Measurements from ENCODE around the gene C8A. TPM values are rescaled to one million over a fixed set of nuclear protein-coding genes. Genes with fewer than 3 reads are reported as not detected.

C8A gene
- polyA plus RNA-seq, 1 donor (not counting 4 experiments of a cell fraction or from before 2014, with no cell fraction given) = not detected

DNA sequence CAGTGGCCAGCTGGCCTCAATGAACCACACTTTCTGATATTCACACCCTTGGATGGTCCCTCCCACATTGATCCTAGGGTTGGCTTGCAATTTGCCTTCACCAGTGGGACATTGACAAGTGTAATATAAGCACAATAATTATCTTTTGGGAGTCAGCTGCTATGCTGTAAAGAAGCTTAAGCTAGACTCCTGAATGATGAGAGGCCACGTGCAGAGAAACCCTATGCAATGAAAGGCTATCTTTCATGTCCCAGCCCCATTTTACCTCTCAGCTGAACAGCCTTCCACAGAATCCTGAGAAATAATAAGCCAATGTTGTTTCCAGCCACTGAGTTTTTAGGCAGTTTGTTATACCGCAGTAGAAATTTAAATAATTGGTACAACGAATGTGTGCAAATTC lies 11.1 kb upstream of the C8A start:
- dilution Hi-C loops (cut with MboI; ENCODE audit: extremely low pct_ligation_motif_present, low sequenced_read_pairs) = no loop called here
- Histone ChIP-seq H3K27ac (ENCODE audit: control insufficient read depth, insufficient read depth, low read length) (no peak overlapping the region), H3K36me3 (ENCODE audit: control insufficient read depth in 2 of 2, extremely low read depth in 1 of 2, insufficient read depth in 2 of 2, low read length in 2 of 2) (no peaks in the 10 kb centered on the region), H3K27me3 (ENCODE audit: control insufficient read depth, extremely low read depth, insufficient read depth, low read length) (no peaks in the 10 kb centered on the region), H3K9ac (ENCODE audit: control insufficient read depth, extremely low read depth, insufficient read depth, low read length) (no peak overlapping the region), H3K4me1 (ENCODE audit: control insufficient read depth, extremely low read depth, insufficient read depth, low read length) (no peaks in the 10 kb centered on the region), H2AFZ (ENCODE audit: control insufficient read depth, low read length) (no peak overlapping the region), H3K9me3 (ENCODE audit: control insufficient read depth, low read depth, low read length) (no peaks in the 10 kb centered on the region), H3K9me1 (ENCODE audit: control insufficient read depth, extremely low read depth, insufficient read depth, low read length) (no peaks in the 10 kb centered on the region), H4K20me1 (ENCODE audit: control insufficient read depth, extremely low read depth, insufficient read depth, low read length) (no peaks in the 10 kb centered on the region), H3K4me2 (ENCODE audit: control insufficient read depth, extremely low read depth, insufficient read depth, low read depth, low read length) (no peak overlapping the region), H3K79me2 (ENCODE audit: control insufficient read depth, insufficient read depth, low read length) (no peaks in the 10 kb centered on the region), H3K4me3 (ENCODE audit: control insufficient read depth in 2 of 3, extremely low read depth in 1 of 3, insufficient read depth in 2 of 3, low read depth in 1 of 3, low read length in 3 of 3) (no peak overlapping the region)
- FAIRE-seq = no peak
- no peak for DNase-seq (ENCODE audit: low read depth, low spot score)
- TF ChIP-seq EZH2 (IDR thresholded peaks at IDR 0.05; ENCODE audit: low read length) (no peak), CTCF (optimal IDR thresholded peaks at IDR 0.05 in 1 of 3, IDR thresholded peaks at IDR 0.05 in 1 of 3, conservative IDR thresholded peaks at IDR 0.05 in 1 of 3; ENCODE audit: extremely low read depth in 1 of 3, insufficient read depth in 2 of 3, low read length in 3 of 3) (no peak)

- Histone ChIP-seq H3K4me1 (ENCODE audit: control insufficient read depth, extremely low read depth, insufficient read depth, low read length) (no peaks in the 10 kb centered on the region), H3K4me2 (ENCODE audit: control insufficient read depth, extremely low read depth, insufficient read depth, low read depth, low read length) (no peak overlapping the region), H3K27ac (ENCODE audit: control insufficient read depth, insufficient read depth, low read length) (no peak overlapping the region), H3K27me3 (ENCODE audit: control insufficient read depth, extremely low read depth, insufficient read depth, low read length) (no peaks in the 10 kb centered on the region), H3K9me1 (ENCODE audit: control insufficient read depth, extremely low read depth, insufficient read depth, low read length) (no peaks in the 10 kb centered on the region), H3K4me3 (ENCODE audit: control insufficient read depth in 2 of 3, extremely low read depth in 1 of 3, insufficient read depth in 2 of 3, low read depth in 1 of 3, low read length in 3 of 3) (no peak overlapping the region), H3K79me2 (ENCODE audit: control insufficient read depth, insufficient read depth, low read length) (no peaks in the 10 kb centered on the region), H3K9ac (ENCODE audit: control insufficient read depth, extremely low read depth, insufficient read depth, low read length) (no peak overlapping the region), H4K20me1 (ENCODE audit: control insufficient read depth, extremely low read depth, insufficient read depth, low read length) (no peaks in the 10 kb centered on the region), H3K36me3 (ENCODE audit: control insufficient read depth in 2 of 2, extremely low read depth in 1 of 2, insufficient read depth in 2 of 2, low read length in 2 of 2) (no peaks in the 10 kb centered on the region), H2AFZ (ENCODE audit: control insufficient read depth, low read length) (no peak overlapping the region), H3K9me3 (ENCODE audit: control insufficient read depth, low read depth, low read length) (no peaks in the 10 kb centered on the region)
- DNase-seq (ENCODE audit: low read depth, low spot score) (no peak), FAIRE-seq (no peak)
- TF ChIP-seq EZH2 (IDR thresholded peaks at IDR 0.05; ENCODE audit: low read length) (no peak), CTCF (optimal IDR thresholded peaks at IDR 0.05 in 1 of 3, IDR thresholded peaks at IDR 0.05 in 1 of 3, conservative IDR thresholded peaks at IDR 0.05 in 1 of 3; ENCODE audit: extremely low read depth in 1 of 3, insufficient read depth in 2 of 3, low read length in 3 of 3) (no peak)
- dilution Hi-C loops (cut with MboI; ENCODE audit: extremely low pct_ligation_motif_present, low sequenced_read_pairs) = no loop called here
Measured at GRCh38 chr1:56844545-56845136, 10.0 kb upstream of the C8A start.

Measured in keratinocyte (primary cell).